HG03575 (cell line): Measurements from ENCODE around the gene DEDD.

Experiments
- ATAC-seq: cut with Tn5 transposase; IDR thresholded peaks from one replicate; pipeline ENCODE4 v1.9.1; 2021; ENCODE audit not compliant: unreplicated experiment, insufficient number of reproducible peaks, low FRiP score; ENCODE audit errors: extremely low read depth

DEDD gene

GRCh38 chr1:161082996-161083747, 49.3 kb downstream of the DEDD start:
- no peak for ATAC-seq

- ATAC-seq, result no peak
Observed at GRCh38 chr1:161082483-161082882, 50.0 kb downstream of the DEDD start.

DNA sequence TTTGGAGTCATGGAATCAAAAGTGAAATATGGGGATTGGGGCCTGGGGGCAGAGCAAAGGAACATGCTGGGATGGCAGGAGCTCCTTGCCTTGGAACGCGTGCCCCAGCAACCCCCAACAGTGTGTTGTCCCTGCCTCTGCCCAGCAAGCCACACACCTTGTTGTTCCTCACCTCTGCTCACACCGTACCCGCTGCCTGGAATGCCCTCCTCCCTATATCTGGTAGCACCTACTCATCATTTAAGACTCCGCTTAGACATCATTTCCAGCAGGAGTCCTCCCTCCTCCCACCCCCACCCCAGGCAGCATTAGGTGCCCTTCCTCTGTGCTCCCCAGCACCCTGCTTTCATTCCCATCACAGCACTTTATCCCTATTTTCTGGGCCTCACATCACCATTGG, 50.9 kb downstream of the DEDD start:
- no peak for ATAC-seq

DNA sequence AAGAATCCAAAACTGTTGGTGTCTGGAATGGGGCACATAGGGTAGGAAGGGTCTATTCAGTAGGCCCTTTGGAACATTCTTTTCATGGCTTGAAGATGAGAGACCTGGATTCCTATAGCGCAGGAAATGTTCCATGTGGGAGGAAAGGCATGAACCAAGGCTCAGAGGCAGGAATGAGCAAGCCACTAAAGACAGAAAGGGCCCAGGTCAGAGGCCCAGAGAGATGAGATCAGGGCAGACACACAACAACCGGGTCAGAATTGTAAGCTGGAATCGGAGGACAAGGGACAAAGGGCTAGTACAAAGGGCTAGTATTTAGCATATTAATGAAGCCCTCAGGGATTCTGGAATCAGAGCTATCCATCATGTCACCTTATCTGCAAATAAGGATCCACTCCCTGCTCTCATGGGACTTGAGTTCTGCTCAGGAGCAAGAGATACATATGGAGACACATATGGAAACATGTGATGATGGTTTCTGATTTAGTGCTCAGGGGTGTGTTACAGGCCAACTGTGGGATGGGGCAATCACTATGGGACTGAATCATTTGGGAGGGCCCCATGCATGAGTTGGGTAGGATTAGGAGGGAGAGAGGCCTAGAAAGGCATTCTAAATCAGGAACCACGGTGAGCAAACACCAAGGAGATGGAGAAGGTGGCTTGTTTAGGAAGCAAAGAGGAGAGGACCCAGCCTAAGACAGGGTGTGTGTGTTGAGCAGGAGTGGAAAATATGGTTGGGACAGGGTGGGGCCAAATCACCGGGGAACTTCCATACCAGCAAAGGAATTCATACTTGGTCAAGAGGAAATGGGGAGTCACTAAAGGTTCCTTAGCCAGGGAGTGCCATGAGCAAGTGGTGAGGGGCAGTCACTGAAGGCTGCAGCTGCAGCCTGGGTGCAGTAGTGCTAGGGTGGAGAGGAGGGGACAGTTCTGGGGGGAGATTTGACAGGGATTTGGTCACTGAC, 51.7 kb downstream of the DEDD start:
- ATAC-seq, result no peak

DNA sequence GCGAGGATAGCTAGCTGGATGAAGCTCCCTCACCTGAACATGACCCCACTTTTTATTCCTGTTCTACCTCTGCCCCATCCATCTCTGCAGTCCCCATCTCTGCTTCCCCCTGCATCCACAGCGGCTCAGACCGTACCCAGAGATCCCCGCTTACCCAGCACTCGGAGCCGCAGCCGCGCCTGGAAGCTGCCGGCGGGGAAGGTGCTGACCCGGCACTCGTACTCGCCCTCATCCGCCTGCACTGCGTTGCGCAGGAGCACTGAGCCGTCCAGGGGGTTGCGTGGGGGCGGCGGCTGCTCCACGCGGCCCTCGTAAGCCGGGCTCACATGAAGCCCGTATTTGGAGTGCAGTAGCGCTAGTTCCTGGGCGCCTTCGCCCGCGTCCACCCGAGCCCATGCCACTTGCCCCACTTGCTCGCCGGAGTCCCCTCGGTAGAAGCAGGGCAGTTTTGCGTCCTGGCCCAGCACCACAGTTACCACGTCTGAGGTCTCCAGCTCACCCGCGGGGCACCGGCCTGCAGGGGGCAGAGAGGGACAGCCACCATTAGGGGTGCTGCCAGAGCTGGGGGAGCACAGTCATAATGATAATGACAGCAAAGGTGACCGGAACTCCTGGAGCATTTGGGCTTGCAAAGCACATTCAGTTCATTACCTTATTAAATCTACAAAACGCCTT, 52.9 kb downstream of the DEDD start:
- no peak for ATAC-seq

DNA sequence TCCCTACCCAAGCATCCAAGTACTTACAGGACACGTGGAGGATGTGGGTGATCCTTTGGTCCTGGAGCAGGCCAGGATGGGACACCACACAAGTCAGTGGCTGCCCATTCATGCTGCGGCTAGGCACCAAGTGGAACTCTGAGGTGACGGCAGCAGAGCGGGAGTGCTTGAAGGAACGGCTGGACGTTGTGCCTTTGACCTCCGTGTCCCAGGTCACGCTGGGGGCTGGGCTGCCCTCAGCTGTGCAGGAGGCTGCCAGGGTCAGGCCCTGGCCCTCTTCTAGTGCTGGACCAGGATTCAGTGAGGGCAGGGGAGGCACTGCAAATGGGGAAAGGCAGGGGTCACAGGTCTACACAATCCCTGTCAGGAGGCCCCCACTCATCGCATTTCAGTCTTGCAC, 55.0 kb downstream of the DEDD start:
- ATAC-seq, result no peak

- no peak for ATAC-seq
Observed at GRCh38 chr1:161076410-161076809, 56.1 kb downstream of the DEDD start.

DNA sequence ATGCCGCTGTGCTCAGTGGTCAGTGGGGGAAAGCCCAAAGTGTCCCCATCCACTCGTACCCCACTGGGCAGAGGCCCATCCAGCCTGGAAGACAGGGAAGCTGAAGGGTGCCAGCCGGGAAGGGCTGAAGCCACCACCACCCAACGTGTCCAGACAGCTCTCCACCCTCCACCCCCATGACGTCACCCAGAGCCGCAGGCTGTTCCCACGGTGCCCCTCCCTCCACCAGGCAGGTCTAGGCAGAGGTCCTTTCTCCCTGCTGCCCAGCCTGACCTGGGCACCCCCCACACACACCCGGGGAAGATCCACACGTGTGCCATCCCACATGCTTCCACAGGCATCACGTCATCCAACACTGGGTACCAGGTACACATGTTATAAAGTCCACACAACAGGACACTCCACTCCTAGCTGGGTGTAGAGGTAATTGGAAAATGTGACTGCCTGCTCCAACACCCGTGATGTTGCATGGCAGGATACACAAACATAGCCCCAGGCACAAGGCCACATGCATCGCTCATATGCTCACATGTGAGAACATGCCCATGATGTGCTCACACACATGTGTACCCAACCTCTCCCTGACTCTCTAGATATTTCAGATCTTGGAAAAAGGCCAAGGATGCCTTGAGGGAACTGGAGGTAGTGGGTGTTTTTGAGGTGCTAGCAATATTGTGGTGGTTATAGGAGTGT, 57.6 kb downstream of the DEDD start:
- no peak for ATAC-seq

- no peak for ATAC-seq
Observed at GRCh38 chr1:161073474-161074121, 58.9 kb downstream of the DEDD start.

GRCh38 chr1:161072751-161073449, 59.6 kb downstream of the DEDD start:
- no peak for ATAC-seq

GRCh38 chr1:161071886-161072371, 60.5 kb downstream of the DEDD start:
- no peak for ATAC-seq
